Spinal cord (tissue), 10 donors: ENCODE measurements around the gene DPY19L1. TPM values are rescaled to one million over a fixed set of nuclear protein-coding genes. Genes with fewer than 3 reads are reported as not detected.
"Not testable (repeated sequence)": the region's sequence is repeated elsewhere in the genome, so short reads cannot be mapped to it uniquely, and the experiment has no call there.

ENCODE experiments used
- DNase-seq, 6 donors: peaks; one replicate each; pipeline versions ENCODE4 v3.0.0 to v3.0.0-alpha.2; 2013 to 2015; ENCODE audit warnings: low spot score in 6 of 6, low read depth in 4 of 6
- H3K27ac ChIP-seq: one replicate; pipeline ENCODE4 v1.5.1; 2013; ENCODE audit warnings: low read depth, low read length, control low read depth
- H3K27me3 ChIP-seq: one replicate; pipeline ENCODE4 v1.6.1; 2013; ENCODE audit warnings: low read length; ENCODE audit not compliant: control insufficient read depth, insufficient read depth
- H3K36me3 ChIP-seq: one replicate; pipeline ENCODE4 v1.6.1; 2013; ENCODE audit warnings: low read length; ENCODE audit not compliant: control insufficient read depth, insufficient read depth
- H3K4me1 ChIP-seq: one replicate; pipeline ENCODE4 v1.6.1; 2013; ENCODE audit warnings: low read length; ENCODE audit not compliant: control insufficient read depth, insufficient read depth
- H3K4me3 ChIP-seq: one replicate; pipeline ENCODE4 v1.5.1; 2013; ENCODE audit warnings: low read depth, low read length, control low read depth
- H3K9me3 ChIP-seq: one replicate; pipeline ENCODE4 v1.6.1; 2013; ENCODE audit warnings: low read length; ENCODE audit not compliant: control insufficient read depth, insufficient read depth
- WGBS: methylation state at CpG from one replicate; pipeline ENCODE4 v1.1.5; 2013; ENCODE audit warnings: missing lambda C conversion rate; ENCODE audit not compliant: insufficient coverage; 5-methylcytosine and 5-hydroxymethylcytosine counted together
- polyA plus RNA-seq, 2 donors: library from polyadenylated mRNA; unstranded; fragments of 120-200 nt; gene quantifications; one replicate each; pipeline ENCODE4 v1.2.1, GENCODE V29; 2013; ENCODE audit not compliant: insufficient read length in 2 of 2
- total RNA-seq, 2 donors: library from RNA; depleted of rRNA in 1 of 2; stranded (reverse); fragments of 120-200 nt in 1 of 2; fragments of >200 nt in 1 of 2; gene quantifications; one replicate each; pipeline versions ENCODE4 v1.2.3 to v1.2.4, GENCODE V29; 2013 to 2014
- donor health status: healthy.

The DPY19L1 gene
- total and polyA plus RNA-seq, 4 donors, result 31.7 to 54.1 (median 42.4) TPM

- not testable (repeated sequence) for H3K9me3 ChIP-seq, DNase-seq, H3K27me3 ChIP-seq, H3K4me1 ChIP-seq, H3K27ac ChIP-seq, H3K36me3 ChIP-seq, H3K4me3 ChIP-seq
- WGBS, result 80% methylated on average over 1 of the region's 4 CpGs
Observed at GRCh38 chr7:35053488-35054175, 16.3 kb upstream of the DPY19L1 start.

GRCh38 chr7:35048390-35048789 is 11.1 kb upstream of the DPY19L1 start:
- not testable (repeated sequence) for H3K27me3 ChIP-seq, H3K27ac ChIP-seq, DNase-seq, H3K9me3 ChIP-seq, H3K4me1 ChIP-seq, H3K36me3 ChIP-seq, H3K4me3 ChIP-seq
- WGBS, result no CpG with 5 or more reads among the region's 2 CpGs

- not testable (repeated sequence) for H3K36me3 ChIP-seq, H3K27ac ChIP-seq, H3K9me3 ChIP-seq, H3K4me1 ChIP-seq, H3K27me3 ChIP-seq, H3K4me3 ChIP-seq
- WGBS, result no CpG with 5 or more reads among the region's 2 CpGs
- DNase-seq, result peak in 1 of 6 donors; percentile 35
Observed at GRCh38 chr7:35047912-35048305, 10.6 kb upstream of the DPY19L1 start.

- DNase-seq, H3K4me3 ChIP-seq, H3K27ac ChIP-seq, H3K9me3 ChIP-seq, H3K36me3 ChIP-seq, H3K27me3 ChIP-seq, H3K4me1 ChIP-seq: not testable (repeated sequence)
- WGBS, result 100% methylated on average over 2 of the region's 3 CpGs
Observed at GRCh38 chr7:35047263-35047911, 10.1 kb upstream of the DPY19L1 start.

- WGBS, result 92% methylated on average over 2 of the region's 2 CpGs
Observed at GRCh38 chr7:35043301-35043700, 6.0 kb upstream of the DPY19L1 start.

GRCh38 chr7:35040906-35041305 is 3.6 kb upstream of the DPY19L1 start:
- Histone ChIP-seq H3K36me3 (no peaks in the 10 kb centered on the region), H3K27ac (no peak overlapping the region), H3K4me3 (no peak overlapping the region), H3K9me3 (no peaks in the 10 kb centered on the region), H3K4me1 (peaks cover 4% of the 10 kb centered on the region), H3K27me3 (no peaks in the 10 kb centered on the region)
- no peak for DNase-seq

More at GRCh38 chr7:35043301-35043700, 6.0 kb upstream of the DPY19L1 start:
- H3K9me3 ChIP-seq, DNase-seq, H3K4me1 ChIP-seq, H3K4me3 ChIP-seq, H3K27ac ChIP-seq, H3K36me3 ChIP-seq, H3K27me3 ChIP-seq: not testable (repeated sequence)

- Histone ChIP-seq H3K27me3 (no peaks in the 10 kb centered on the region), H3K9me3 (no peaks in the 10 kb centered on the region), H3K4me1 (peaks cover 4% of the 10 kb centered on the region), H3K36me3 (no peaks in the 10 kb centered on the region), H3K27ac (no peak overlapping the region), H3K4me3 (no peak overlapping the region)
- 94% methylated on average over 3 of the region's 5 CpGs for WGBS
- DNase-seq, result no peak
Observed at GRCh38 chr7:35039343-35039742, 2.1 kb upstream of the DPY19L1 start.

GRCh38 chr7:35038354-35038753 is 1.1 kb upstream of the DPY19L1 start:
- Histone ChIP-seq H3K4me1 (peaks cover 4% of the 10 kb centered on the region), H3K9me3 (no peaks in the 10 kb centered on the region), H3K4me3 (peak overlapping the region; percentile 60), H3K27me3 (no peaks in the 10 kb centered on the region), H3K27ac (no peak overlapping the region), H3K36me3 (no peaks in the 10 kb centered on the region)
- DNase-seq, result no peak
- WGBS, result 13% methylated on average over 3 of the region's 9 CpGs

- peak overlapping the region; percentile 85 for H3K27ac ChIP-seq
- H3K4me1 ChIP-seq, result peaks cover 4% of the 10 kb centered on the region
- H3K4me3 ChIP-seq, result peak overlapping the region; percentile 60
- H3K9me3 ChIP-seq, result no peaks in the 10 kb centered on the region
- no peaks in the 10 kb centered on the region for H3K36me3 ChIP-seq
- DNase-seq, result peak; percentile 74 to 97 (median 86)
- H3K27me3 ChIP-seq, result no peaks in the 10 kb centered on the region
- under 1% methylated on average over 98 of the region's 100 CpGs for WGBS
Observed at GRCh38 chr7:35037526-35038341, 449 bp upstream of the DPY19L1 start.
